IPS-18a (cell line): ENCODE measurements around the gene ZBTB17.

Source experiments
- H3K27ac ChIP-seq: one replicate; pipeline ENCODE4 v1.5.1; 2013; ENCODE audit warnings: low read length
- H3K27me3 ChIP-seq: one replicate; pipeline ENCODE4 v1.6.1; 2013; ENCODE audit warnings: mild to moderate bottlenecking, low read length; ENCODE audit not compliant: control insufficient read depth, insufficient read depth
- H3K36me3 ChIP-seq: one replicate; pipeline ENCODE4 v1.6.1; 2013; ENCODE audit warnings: low read depth, low read length; ENCODE audit not compliant: control insufficient read depth
- H3K4me1 ChIP-seq: one replicate; pipeline ENCODE4 v1.6.1; 2013; ENCODE audit warnings: low read depth, low read length; ENCODE audit not compliant: control insufficient read depth
- H3K4me3 ChIP-seq: one replicate; pipeline ENCODE4 v1.5.1; 2013; ENCODE audit warnings: low read length
- H3K9ac ChIP-seq: one replicate; pipeline ENCODE4 v1.6.1; 2013; ENCODE audit warnings: mild to moderate bottlenecking, low read length, moderate library complexity
- H3K9me3 ChIP-seq: one replicate; pipeline ENCODE4 v1.6.1; 2013; ENCODE audit warnings: low read depth, low read length; ENCODE audit not compliant: control insufficient read depth

The ZBTB17 gene

GRCh38 chr1:15962671-15963362 is 13.1 kb downstream of the ZBTB17 start:
- no peak overlapping the region for H3K9ac ChIP-seq

GRCh38 chr1:15962176-15962575 is 13.7 kb downstream of the ZBTB17 start:
- H3K27me3 ChIP-seq, result peaks cover 24% of the 10 kb centered on the region
- no peak overlapping the region for H3K9ac ChIP-seq
- H3K36me3 ChIP-seq, result no peaks in the 10 kb centered on the region
- no peak overlapping the region for H3K27ac ChIP-seq
- H3K4me1 ChIP-seq, result peaks cover 23% of the 10 kb centered on the region
- H3K4me3 ChIP-seq, result no peak overlapping the region
- H3K9me3 ChIP-seq, result no peaks in the 10 kb centered on the region

More at GRCh38 chr1:15962671-15963362, 13.1 kb downstream of the ZBTB17 start:
- no peaks in the 10 kb centered on the region for H3K36me3 ChIP-seq
- H3K27me3 ChIP-seq, result peaks cover 24% of the 10 kb centered on the region
- no peak overlapping the region for H3K27ac ChIP-seq
- H3K4me1 ChIP-seq, result peaks cover 20% of the 10 kb centered on the region
- no peaks in the 10 kb centered on the region for H3K9me3 ChIP-seq
- no peak overlapping the region for H3K4me3 ChIP-seq

- Histone ChIP-seq H3K9ac (no peak overlapping the region), H3K27ac (no peak overlapping the region), H3K27me3 (peaks cover 24% of the 10 kb centered on the region), H3K9me3 (no peaks in the 10 kb centered on the region), H3K4me3 (no peak overlapping the region), H3K4me1 (peaks cover 23% of the 10 kb centered on the region), H3K36me3 (no peaks in the 10 kb centered on the region)
Observed at GRCh38 chr1:15961492-15961891, 14.4 kb downstream of the ZBTB17 start.

- peaks cover 24% of the 10 kb centered on the region for H3K27me3 ChIP-seq
- no peaks in the 10 kb centered on the region for H3K36me3 ChIP-seq
- H3K4me3 ChIP-seq, result no peak overlapping the region
- H3K9ac ChIP-seq, result no peak overlapping the region
- H3K27ac ChIP-seq, result no peak overlapping the region
- H3K9me3 ChIP-seq, result no peaks in the 10 kb centered on the region
- peaks cover 23% of the 10 kb centered on the region for H3K4me1 ChIP-seq
Observed at GRCh38 chr1:15960808-15961207, 15.1 kb downstream of the ZBTB17 start.

- peaks cover 23% of the 10 kb centered on the region for H3K4me1 ChIP-seq
- no peak overlapping the region for H3K9ac ChIP-seq
- H3K27ac ChIP-seq, result no peak overlapping the region
- no peaks in the 10 kb centered on the region for H3K36me3 ChIP-seq
- no peaks in the 10 kb centered on the region for H3K9me3 ChIP-seq
- no peak overlapping the region for H3K4me3 ChIP-seq
- peaks cover 24% of the 10 kb centered on the region for H3K27me3 ChIP-seq
Observed at GRCh38 chr1:15959827-15960446, 16.0 kb downstream of the ZBTB17 start.

- H3K27ac ChIP-seq, result no peak overlapping the region
- H3K4me1 ChIP-seq, result peaks cover 23% of the 10 kb centered on the region
- H3K9me3 ChIP-seq, result no peaks in the 10 kb centered on the region
- no peak overlapping the region for H3K9ac ChIP-seq
- H3K4me3 ChIP-seq, result no peak overlapping the region
- H3K36me3 ChIP-seq, result no peaks in the 10 kb centered on the region
- peaks cover 24% of the 10 kb centered on the region for H3K27me3 ChIP-seq
Observed at GRCh38 chr1:15959424-15959823, 16.5 kb downstream of the ZBTB17 start.

GRCh38 chr1:15958793-15959192 is 17.1 kb downstream of the ZBTB17 start:
- peaks cover 28% of the 10 kb centered on the region for H3K4me1 ChIP-seq

GRCh38 chr1:15958111-15958510 is 17.8 kb downstream of the ZBTB17 start:
- Histone ChIP-seq H3K9me3 (no peaks in the 10 kb centered on the region), H3K4me3 (no peak overlapping the region), H3K9ac (no peak overlapping the region), H3K27ac (no peak overlapping the region), H3K36me3 (no peaks in the 10 kb centered on the region), H3K4me1 (peaks cover 29% of the 10 kb centered on the region), H3K27me3 (peaks cover 24% of the 10 kb centered on the region)

More at GRCh38 chr1:15958793-15959192, 17.1 kb downstream of the ZBTB17 start:
- H3K27me3 ChIP-seq, result peaks cover 24% of the 10 kb centered on the region
- no peaks in the 10 kb centered on the region for H3K36me3 ChIP-seq
- H3K9ac ChIP-seq, result no peak overlapping the region
- H3K27ac ChIP-seq, result no peak overlapping the region
- no peak overlapping the region for H3K4me3 ChIP-seq
- no peaks in the 10 kb centered on the region for H3K9me3 ChIP-seq

- no peaks in the 10 kb centered on the region for H3K36me3 ChIP-seq
- H3K27me3 ChIP-seq, result peaks cover 21% of the 10 kb centered on the region
- no peaks in the 10 kb centered on the region for H3K9me3 ChIP-seq
- no peak overlapping the region for H3K27ac ChIP-seq
- no peak overlapping the region for H3K9ac ChIP-seq
- peaks cover 29% of the 10 kb centered on the region for H3K4me1 ChIP-seq
- no peak overlapping the region for H3K4me3 ChIP-seq
Observed at GRCh38 chr1:15957221-15958095, 18.4 kb downstream of the ZBTB17 start.

GRCh38 chr1:15956150-15956549 is 19.8 kb downstream of the ZBTB17 start:
- H3K9ac ChIP-seq, result no peak overlapping the region
- no peak overlapping the region for H3K27ac ChIP-seq
- H3K4me3 ChIP-seq, result no peak overlapping the region
- no peaks in the 10 kb centered on the region for H3K9me3 ChIP-seq
- H3K4me1 ChIP-seq, result peaks cover 23% of the 10 kb centered on the region
- H3K36me3 ChIP-seq, result no peaks in the 10 kb centered on the region
- H3K27me3 ChIP-seq, result peaks cover 16% of the 10 kb centered on the region

- Histone ChIP-seq H3K27ac (no peak overlapping the region), H3K4me3 (no peak overlapping the region), H3K36me3 (no peaks in the 10 kb centered on the region), H3K9ac (no peak overlapping the region), H3K4me1 (peaks cover 21% of the 10 kb centered on the region), H3K9me3 (no peaks in the 10 kb centered on the region), H3K27me3 (peaks cover 10% of the 10 kb centered on the region)
Observed at GRCh38 chr1:15955552-15955951, 20.3 kb downstream of the ZBTB17 start.
